GM12801 (cell line): ENCODE measurements around the gene DTNBP1.

Experiments used
- TF ChIP-seq, protein P1 (sequence below): IDR thresholded peaks from one replicate; pipeline ENCODE4 v1.5.1; 2011; ENCODE audit warnings: control low read depth; ENCODE audit not compliant: insufficient read length; ENCODE audit errors: extremely low read depth

The DTNBP1 gene

DNA sequence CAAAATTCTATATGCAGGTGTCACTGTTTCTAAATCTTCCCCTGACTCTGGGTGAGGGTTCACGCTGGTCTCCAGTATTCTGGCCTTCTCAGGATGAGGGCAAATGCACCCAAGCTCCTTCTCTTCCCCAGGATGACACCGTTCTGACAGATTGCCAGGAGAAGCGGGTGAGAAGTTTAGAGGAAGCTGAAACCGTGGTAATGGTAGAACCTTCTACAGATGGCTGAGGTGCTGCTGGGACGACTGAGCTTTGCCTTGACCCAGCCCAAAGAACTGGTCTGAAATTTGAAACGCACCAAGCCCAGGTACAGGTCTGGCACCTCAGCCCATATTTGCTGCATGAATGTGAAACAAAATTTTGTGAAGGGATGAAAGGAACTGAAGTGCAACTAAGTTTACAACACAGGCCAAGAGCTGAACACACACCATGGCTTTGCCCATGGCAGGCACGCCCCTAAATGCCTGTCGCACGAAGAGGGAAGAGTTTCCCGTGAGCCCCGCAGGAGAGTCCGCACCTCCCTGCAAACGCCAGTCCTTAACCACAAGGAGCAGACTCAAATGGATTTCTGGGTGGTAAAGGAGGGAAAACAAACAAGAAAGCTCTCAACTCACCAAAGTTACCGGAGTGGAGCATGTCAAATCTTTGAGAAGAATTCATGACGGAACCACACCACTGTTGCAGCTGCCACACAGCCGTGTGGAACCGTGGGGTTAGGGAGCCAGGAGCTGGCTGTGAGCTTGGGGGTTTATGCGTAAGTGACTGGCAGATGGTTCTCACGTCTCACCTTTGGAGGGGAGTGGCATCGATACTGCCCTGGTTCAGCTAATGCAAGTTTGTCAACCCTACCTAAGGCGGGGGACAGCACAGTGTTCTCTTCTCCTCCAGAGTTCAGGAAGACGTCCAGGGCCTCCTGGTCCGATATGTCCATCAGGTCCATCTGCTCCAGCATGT lies 138.9 kb downstream of the DTNBP1 start:
- TF ChIP-seq, protein P1, sequence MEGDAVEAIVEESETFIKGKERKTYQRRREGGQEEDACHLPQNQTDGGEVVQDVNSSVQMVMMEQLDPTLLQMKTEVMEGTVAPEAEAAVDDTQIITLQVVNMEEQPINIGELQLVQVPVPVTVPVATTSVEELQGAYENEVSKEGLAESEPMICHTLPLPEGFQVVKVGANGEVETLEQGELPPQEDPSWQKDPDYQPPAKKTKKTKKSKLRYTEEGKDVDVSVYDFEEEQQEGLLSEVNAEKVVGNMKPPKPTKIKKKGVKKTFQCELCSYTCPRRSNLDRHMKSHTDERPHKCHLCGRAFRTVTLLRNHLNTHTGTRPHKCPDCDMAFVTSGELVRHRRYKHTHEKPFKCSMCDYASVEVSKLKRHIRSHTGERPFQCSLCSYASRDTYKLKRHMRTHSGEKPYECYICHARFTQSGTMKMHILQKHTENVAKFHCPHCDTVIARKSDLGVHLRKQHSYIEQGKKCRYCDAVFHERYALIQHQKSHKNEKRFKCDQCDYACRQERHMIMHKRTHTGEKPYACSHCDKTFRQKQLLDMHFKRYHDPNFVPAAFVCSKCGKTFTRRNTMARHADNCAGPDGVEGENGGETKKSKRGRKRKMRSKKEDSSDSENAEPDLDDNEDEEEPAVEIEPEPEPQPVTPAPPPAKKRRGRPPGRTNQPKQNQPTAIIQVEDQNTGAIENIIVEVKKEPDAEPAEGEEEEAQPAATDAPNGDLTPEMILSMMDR: no peak

GRCh38 chr6:15522856-15523529 lies 139.8 kb downstream of the DTNBP1 start:
- TF ChIP-seq, protein P1: no peak

GRCh38 chr6:15522427-15522826 lies 140.4 kb downstream of the DTNBP1 start:
- TF ChIP-seq, protein P1: no peak

DNA sequence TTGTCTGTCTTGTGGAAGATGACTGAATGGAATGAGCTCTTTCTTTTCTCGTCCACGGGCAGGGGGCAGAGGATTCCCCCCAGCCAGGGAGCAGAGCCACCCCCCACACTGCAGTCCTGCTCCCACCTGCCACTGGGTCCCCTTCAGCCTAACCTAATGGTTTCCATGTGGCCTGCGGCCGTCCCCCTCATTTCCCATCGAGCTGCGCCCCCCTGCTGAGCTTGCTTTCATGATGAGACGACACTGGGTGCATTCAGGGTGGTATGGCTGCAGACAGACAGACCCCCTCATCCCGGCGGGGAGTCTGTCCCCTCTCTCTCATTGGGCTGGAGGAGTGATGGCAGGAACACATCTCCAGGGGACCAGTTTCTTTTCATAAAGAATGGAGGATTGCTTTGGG lies 140.8 kb downstream of the DTNBP1 start:
- TF ChIP-seq, protein P1: no peak

- TF ChIP-seq, protein P1: no peak
These were observed 141.2 kb downstream of the DTNBP1 start for GRCh38 chr6:15521582-15521981.

GRCh38 chr6:15520626-15521203 lies 142.1 kb downstream of the DTNBP1 start:
- TF ChIP-seq, protein P1: no peak

DNA sequence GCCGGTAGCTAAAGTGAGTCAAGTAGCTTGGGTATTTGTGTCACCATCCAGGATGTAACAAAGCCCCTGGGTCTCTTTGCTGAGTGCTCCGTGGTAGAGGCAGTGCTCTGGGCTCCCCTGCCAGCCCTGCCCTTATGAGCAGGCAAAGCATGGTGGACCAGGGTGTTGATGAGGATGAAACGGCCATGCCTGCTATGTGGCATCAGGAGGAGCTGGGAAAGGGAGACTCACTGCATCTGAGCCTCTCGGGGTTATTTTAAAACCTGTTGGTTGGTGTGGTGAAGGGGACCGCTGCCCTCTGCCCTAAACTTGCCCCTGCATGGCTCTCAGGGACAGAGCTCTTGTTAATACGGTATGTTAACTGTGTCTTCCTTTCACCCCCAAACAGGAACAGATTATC lies 143.1 kb downstream of the DTNBP1 start:
- TF ChIP-seq, protein P1: no peak
